ENCODE data around the gene DNAH9. TPM values are rescaled to one million over a fixed set of nuclear protein-coding genes. Genes with fewer than 3 reads are reported as not detected.

DNAH9 gene
- total RNA-seq, 1 experiment from 2014 or later = 0.22 TPM

DNA sequence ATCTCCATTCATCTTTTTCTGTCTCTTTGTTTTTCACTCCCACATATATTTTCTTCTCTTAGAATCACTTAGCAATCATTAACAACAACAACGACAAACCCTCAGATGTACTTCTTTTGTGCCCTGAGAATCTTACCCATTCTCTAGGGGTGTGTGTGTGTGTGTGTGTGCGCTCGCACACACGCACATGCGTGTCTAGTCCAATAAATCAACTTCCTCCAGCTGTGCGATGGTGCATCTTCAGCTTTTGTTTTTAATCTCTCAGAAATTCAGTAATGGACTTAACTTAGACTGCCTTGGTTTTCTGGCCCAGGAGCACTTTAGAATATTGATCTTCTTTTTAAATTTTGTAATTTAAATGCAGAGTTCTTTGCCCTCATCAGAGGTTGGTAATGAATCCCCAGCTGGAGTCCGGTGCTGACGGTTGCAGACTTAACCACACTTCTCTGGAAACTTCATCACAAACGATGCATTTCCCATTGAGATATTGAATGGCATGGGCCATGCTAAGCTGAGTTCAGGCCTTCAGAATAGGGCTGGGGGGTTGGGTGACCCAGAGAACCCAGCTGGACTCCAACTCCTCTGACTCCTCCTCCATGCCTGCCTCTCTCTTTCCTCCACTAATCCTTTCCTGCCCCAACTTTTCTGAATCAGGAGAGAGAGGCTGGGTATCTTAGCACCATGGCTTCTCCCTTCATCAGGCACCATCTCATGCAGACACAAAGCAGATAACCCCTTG is 205.1 kb downstream of the DNAH9 start:
- Histone ChIP-seq H4K20me1 (ENCODE audit: control insufficient read depth, insufficient read depth, insufficient read length) (no peaks in the 10 kb centered on the region), H3K4me1 (ENCODE audit: insufficient read depth, low read length) (no peaks in the 10 kb centered on the region), H2BK5ac (ENCODE audit: insufficient read length, low read length) (no peak overlapping the region), H3K4me2 (ENCODE audit: insufficient read depth, insufficient read length, low read length) (no peak overlapping the region), H2AFZ (ENCODE audit: low read length) (peak overlapping the region; percentile 82), H4K8ac (replicated peaks; ENCODE audit: insufficient read length, low read depth, low read length) (no peak overlapping the region), H3K79me1 (ENCODE audit: insufficient read depth, low read depth, low read length, poor library complexity, severe bottlenecking) (no peaks in the 10 kb centered on the region), H4K91ac (ENCODE audit: insufficient read length, low read depth, low read length) (no peak overlapping the region), H2BK120ac (ENCODE audit: low read depth, low read length, poor library complexity, severe bottlenecking) (no peak overlapping the region), H2BK20ac (ENCODE audit: low read depth, low read length, poor library complexity, severe bottlenecking) (no peak overlapping the region), H4K5ac (ENCODE audit: insufficient read length, low read depth, low read length) (no peak overlapping the region), H3T11ph (ENCODE audit: low read length) (no peak overlapping the region), H3K79me2 (ENCODE audit: insufficient read depth, low read length) (no peaks in the 10 kb centered on the region), H3K9me3 (ENCODE audit: control insufficient read depth, low read depth, low read length) (no peaks in the 10 kb centered on the region), H2AK5ac (ENCODE audit: insufficient read length, low read length) (no peak overlapping the region), H2BK12ac (ENCODE audit: insufficient read length, low read depth, low read length) (no peak overlapping the region), H3K27me3 (ENCODE audit: insufficient read depth, low read length) (no peaks in the 10 kb centered on the region), H2BK15ac (ENCODE audit: low read depth, low read length) (no peak overlapping the region), H3K23ac (ENCODE audit: insufficient read length, low read depth, low read length) (no peak overlapping the region), H3K27ac (ENCODE audit: insufficient read length, low read depth, low read length) (no peak overlapping the region), H3K56ac (ENCODE audit: insufficient read length, low read depth, low read length) (no peak overlapping the region), H3K9ac (ENCODE audit: extremely low read depth, insufficient read length, low read length) (no peak overlapping the region), H3K23me2 (ENCODE audit: insufficient read length, low read depth, low read length, poor library complexity, severe bottlenecking) (no peaks in the 10 kb centered on the region), H3K18ac (ENCODE audit: insufficient read length, low read depth, low read length) (no peak overlapping the region), H3K4ac (ENCODE audit: low read depth, low read length) (no peak overlapping the region), H3K14ac (ENCODE audit: insufficient read depth, low read length) (no peak overlapping the region)
- H3K9me3 Mint-ChIP-seq = no peaks in the 10 kb centered on the region
- no peaks in the 10 kb centered on the region for H3K27me3 Mint-ChIP-seq (ENCODE audit: low read depth)
- H3K27ac Mint-ChIP-seq = peak overlapping the region in 1 of 3 experiments; percentile 29; a peak in 1 of 7 replicates
- 100% methylated on average over 1 of the region's 9 CpGs for WGBS (ENCODE audit: extremely low coverage, insufficient read length, low lambda C conversion rate)
- DNase-seq = no peak
- TF ChIP-seq, protein P1, sequence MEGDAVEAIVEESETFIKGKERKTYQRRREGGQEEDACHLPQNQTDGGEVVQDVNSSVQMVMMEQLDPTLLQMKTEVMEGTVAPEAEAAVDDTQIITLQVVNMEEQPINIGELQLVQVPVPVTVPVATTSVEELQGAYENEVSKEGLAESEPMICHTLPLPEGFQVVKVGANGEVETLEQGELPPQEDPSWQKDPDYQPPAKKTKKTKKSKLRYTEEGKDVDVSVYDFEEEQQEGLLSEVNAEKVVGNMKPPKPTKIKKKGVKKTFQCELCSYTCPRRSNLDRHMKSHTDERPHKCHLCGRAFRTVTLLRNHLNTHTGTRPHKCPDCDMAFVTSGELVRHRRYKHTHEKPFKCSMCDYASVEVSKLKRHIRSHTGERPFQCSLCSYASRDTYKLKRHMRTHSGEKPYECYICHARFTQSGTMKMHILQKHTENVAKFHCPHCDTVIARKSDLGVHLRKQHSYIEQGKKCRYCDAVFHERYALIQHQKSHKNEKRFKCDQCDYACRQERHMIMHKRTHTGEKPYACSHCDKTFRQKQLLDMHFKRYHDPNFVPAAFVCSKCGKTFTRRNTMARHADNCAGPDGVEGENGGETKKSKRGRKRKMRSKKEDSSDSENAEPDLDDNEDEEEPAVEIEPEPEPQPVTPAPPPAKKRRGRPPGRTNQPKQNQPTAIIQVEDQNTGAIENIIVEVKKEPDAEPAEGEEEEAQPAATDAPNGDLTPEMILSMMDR (conservative IDR thresholded peaks at IDR 0.05) = no peak
- no peak overlapping the region; a peak in 1 of 5 replicates for H3K4me3 Mint-ChIP-seq
- H3K36me3 Mint-ChIP-seq (ENCODE audit: insufficient read depth in 1 of 3, low read depth in 3 of 3) = no peaks in the 10 kb centered on the region
- peaks cover 10% of the 10 kb centered on the region in 2 experiments for H3K4me1 Mint-ChIP-seq
